Measurements from ENCODE around the gene DIRAS1. TPM values are rescaled to one million over a fixed set of nuclear protein-coding genes. Genes with fewer than 3 reads are reported as not detected.
A peak's percentile ranks its signal among the peaks of the same experiment; 100 is the strongest.
"Not testable (repeated sequence)": the region's sequence is repeated elsewhere in the genome, so short reads cannot be mapped to it uniquely, and the experiment has no call there.

The DIRAS1 gene
- total RNA-seq, 4 donors from 2014 or later = 0.59 to 0.90 (median 0.87) TPM; not detected in 1

GRCh38 chr19:2685204-2685704 is 35.9 kb downstream of the DIRAS1 start:
- Histone ChIP-seq H3K27me3 (no peaks in the 10 kb centered on the region), H3K4me3 (peak overlapping the region in 2 of 4 donors; percentile 13 to 19), H3K9me3 (no peaks in the 10 kb centered on the region), H3K4me1 (no peaks in the 10 kb centered on the region), H3K27ac (peak overlapping the region in 3 of 4 donors; percentile 48 to 83 (median 73)), H3K36me3 (peaks cover 0 to 4% (median 0%) of the 10 kb centered on the region in 3 donors)
- WGBS, 2 donors = 80 to 86% methylated on average over 6 of the region's 6 CpGs
- TF ChIP-seq CTCF (IDR thresholded peaks at IDR 0.05) = no peak
- DNase-seq (ENCODE audit: low spot score in 2 of 2) = no peak

- TF ChIP-seq EP300 (IDR thresholded peaks at IDR 0.05) (no peak), CTCF (IDR thresholded peaks at IDR 0.05) (no peak), POLR2A (IDR thresholded peaks at IDR 0.05) (no peak)
- WGBS, 2 donors = 80 to 86% methylated on average over 20 of the region's 20 CpGs
Measured at GRCh38 chr19:2683430-2684003, 37.7 kb downstream of the DIRAS1 start.

GRCh38 chr19:2680808-2681207 is 40.4 kb downstream of the DIRAS1 start:
- Histone ChIP-seq H3K27me3 (no peaks in the 10 kb centered on the region), H3K4me1 (no peaks in the 10 kb centered on the region), H3K27ac (peak overlapping the region in 1 of 4 donors; percentile 62), H3K4me3 (no peak overlapping the region), H3K36me3 (peaks cover 0 to 4% (median 0%) of the 10 kb centered on the region in 3 donors), H3K9me3 (no peaks in the 10 kb centered on the region)
- WGBS, 2 donors = 89 to 92% methylated on average over 11 of the region's 11 CpGs
- no peak for TF ChIP-seq CTCF (IDR thresholded peaks at IDR 0.05)
- TF ChIP-seq POLR2A (IDR thresholded peaks at IDR 0.05) = no peak
- TF ChIP-seq EP300 (IDR thresholded peaks at IDR 0.05) = no peak
- no peak for DNase-seq (ENCODE audit: low spot score in 2 of 2)

More at GRCh38 chr19:2683430-2684003, 37.7 kb downstream of the DIRAS1 start:
- no peaks in the 10 kb centered on the region for H3K4me1 ChIP-seq
- no peak overlapping the region for H3K4me3 ChIP-seq
- H3K9me3 ChIP-seq = no peaks in the 10 kb centered on the region
- DNase-seq (ENCODE audit: low spot score in 2 of 2) = no peak
- no peak overlapping the region for H3K27ac ChIP-seq
- H3K36me3 ChIP-seq = peaks cover 0 to 4% (median 0%) of the 10 kb centered on the region in 3 donors
- no peaks in the 10 kb centered on the region for H3K27me3 ChIP-seq

GRCh38 chr19:2679439-2679838 is 41.7 kb downstream of the DIRAS1 start:
- no peak overlapping the region for H3K27ac ChIP-seq
- no peak overlapping the region for H3K4me3 ChIP-seq
- peaks cover 0 to 7% (median 0%) of the 10 kb centered on the region in 4 donors for H3K4me1 ChIP-seq
- no peaks in the 10 kb centered on the region for H3K27me3 ChIP-seq
- H3K9me3 ChIP-seq = no peaks in the 10 kb centered on the region
- TF ChIP-seq EP300 (IDR thresholded peaks at IDR 0.05) (peak in 1 of 2 donors; percentile 18), CTCF (IDR thresholded peaks at IDR 0.05) (no peak)
- DNase-seq (ENCODE audit: low spot score in 2 of 2) = no peak
- peaks cover 0 to 4% (median 0%) of the 10 kb centered on the region in 3 donors for H3K36me3 ChIP-seq
- WGBS, 2 donors = 83 to 90% methylated on average over 2 of the region's 2 CpGs

- H3K27ac ChIP-seq; H3K36me3 ChIP-seq; H3K4me3 ChIP-seq; DNase-seq (ENCODE audit: low spot score in 2 of 2); H3K27me3 ChIP-seq; H3K4me1 ChIP-seq; H3K9me3 ChIP-seq: not testable (repeated sequence)
- WGBS, 2 donors = 94 to 95% methylated on average over 5 of the region's 5 CpGs
Measured at GRCh38 chr19:2678948-2679347, 42.2 kb downstream of the DIRAS1 start.
